ENCODE results near the gene METTL27.
A peak's percentile ranks its signal among the peaks of the same experiment; 100 is the strongest.

Gene METTL27

GRCh38 chr7:73856941-73857340, 14.6 kb upstream of the METTL27 start:
- H3K4ac ChIP-seq (ENCODE audit: low read depth, low read length): no peak overlapping the region
- WGBS (ENCODE audit: extremely low coverage, insufficient coverage, insufficient read length): no CpG with 5 or more reads among the region's 3 CpGs
- no peaks in the 10 kb centered on the region for H3K79me2 ChIP-seq (ENCODE audit: control insufficient read depth, insufficient read depth, low read length, poor library complexity)
- no peaks in the 10 kb centered on the region for H3K9me3 ChIP-seq (ENCODE audit: insufficient read depth, low read depth, low read length)
- H2AK5ac ChIP-seq (ENCODE audit: low read length): peak overlapping the region; percentile 63
- H3K23ac ChIP-seq (ENCODE audit: low read length): no peak overlapping the region
- no peak overlapping the region for H3K9ac ChIP-seq (ENCODE audit: low read length)
- H4K12ac ChIP-seq (ENCODE audit: low read depth, low read length): no peak overlapping the region
- H3K4me3 ChIP-seq (ENCODE audit: low read depth, low read length): no peak overlapping the region
- DNase-seq: no peak
- no peaks in the 10 kb centered on the region for H3K27me3 ChIP-seq (ENCODE audit: insufficient read depth, low read length)
- H3K36me3 ChIP-seq (ENCODE audit: control insufficient read depth in 1 of 2, insufficient read depth in 2 of 2, low read length in 2 of 2): no peaks in the 10 kb centered on the region
- H4K8ac ChIP-seq (ENCODE audit: low read depth, low read length): no peak overlapping the region
- no peak overlapping the region for H3K14ac ChIP-seq (ENCODE audit: low read length)
- peaks cover 0 to 3% of the 10 kb centered on the region in 2 experiments for H3K4me1 ChIP-seq (ENCODE audit: control insufficient read depth in 1 of 2, insufficient read depth in 2 of 2, low read length in 2 of 2)
- H3K18ac ChIP-seq (ENCODE audit: low read length): no peak overlapping the region
- H2BK5ac ChIP-seq (ENCODE audit: low read depth, low read length, poor library complexity): no peak overlapping the region
- H2BK12ac ChIP-seq (ENCODE audit: low read length): no peak overlapping the region
- no peak overlapping the region for H3K27ac ChIP-seq (ENCODE audit: low read depth, low read length)
- no peak overlapping the region for H4K91ac ChIP-seq (ENCODE audit: low read depth, low read length)
- H3K79me1 ChIP-seq (ENCODE audit: low read length): no peaks in the 10 kb centered on the region
- H3K4me2 ChIP-seq (ENCODE audit: low read length): no peak overlapping the region
- no peak overlapping the region for H2AFZ ChIP-seq (ENCODE audit: insufficient read depth, low read length, poor library complexity)
- no peak overlapping the region for H2BK120ac ChIP-seq (ENCODE audit: insufficient read depth, low read length, poor library complexity)

GRCh38 chr7:73852500-73852899, 10.2 kb upstream of the METTL27 start:
- Histone ChIP-seq H2BK5ac (ENCODE audit: low read depth, low read length, poor library complexity) (no peak overlapping the region), H2AFZ (ENCODE audit: insufficient read depth, low read length, poor library complexity) (no peak overlapping the region), H2BK120ac (ENCODE audit: insufficient read depth, low read length, poor library complexity) (no peak overlapping the region), H3K23ac (ENCODE audit: low read length) (no peak overlapping the region), H3K79me2 (ENCODE audit: control insufficient read depth, insufficient read depth, low read length, poor library complexity) (no peaks in the 10 kb centered on the region), H3K4ac (ENCODE audit: low read depth, low read length) (no peak overlapping the region), H3K9me3 (ENCODE audit: insufficient read depth, low read depth, low read length) (peaks cover 1% of the 10 kb centered on the region), H3K27me3 (ENCODE audit: insufficient read depth, low read length) (no peaks in the 10 kb centered on the region), H3K79me1 (ENCODE audit: low read length) (peaks cover 5% of the 10 kb centered on the region), H3K4me2 (ENCODE audit: low read length) (no peak overlapping the region), H4K8ac (ENCODE audit: low read depth, low read length) (no peak overlapping the region), H3K27ac (ENCODE audit: low read depth, low read length) (no peak overlapping the region), H4K12ac (ENCODE audit: low read depth, low read length) (no peak overlapping the region), H3K4me1 (ENCODE audit: control insufficient read depth in 1 of 2, insufficient read depth in 2 of 2, low read length in 2 of 2) (peaks cover 4 to 9% of the 10 kb centered on the region in 2 experiments), H3K9ac (ENCODE audit: low read length) (no peak overlapping the region), H2AK5ac (ENCODE audit: low read length) (no peak overlapping the region), H2BK12ac (ENCODE audit: low read length) (no peak overlapping the region), H4K91ac (ENCODE audit: low read depth, low read length) (no peak overlapping the region), H3K14ac (ENCODE audit: low read length) (no peak overlapping the region), H3K36me3 (ENCODE audit: control insufficient read depth in 1 of 2, insufficient read depth in 2 of 2, low read length in 2 of 2) (no peaks in the 10 kb centered on the region), H3K18ac (ENCODE audit: low read length) (no peak overlapping the region), H3K4me3 (ENCODE audit: low read depth, low read length) (no peak overlapping the region)
- no CpG with 5 or more reads among the region's 5 CpGs for WGBS (ENCODE audit: extremely low coverage, insufficient coverage, insufficient read length)
- peak; percentile 93 to 97 for DNase-seq

- WGBS (ENCODE audit: extremely low coverage, insufficient coverage, insufficient read length): no CpG with 5 or more reads among the region's 8 CpGs
- no peak overlapping the region for H4K91ac ChIP-seq (ENCODE audit: low read depth, low read length)
- peak; percentile 41 to 76 for DNase-seq
- no peaks in the 10 kb centered on the region for H3K36me3 ChIP-seq (ENCODE audit: control insufficient read depth in 1 of 2, insufficient read depth in 2 of 2, low read length in 2 of 2)
- no peaks in the 10 kb centered on the region for H3K79me2 ChIP-seq (ENCODE audit: control insufficient read depth, insufficient read depth, low read length, poor library complexity)
- no peaks in the 10 kb centered on the region for H3K27me3 ChIP-seq (ENCODE audit: insufficient read depth, low read length)
- H2AFZ ChIP-seq (ENCODE audit: insufficient read depth, low read length, poor library complexity): no peak overlapping the region
- H3K14ac ChIP-seq (ENCODE audit: low read length): no peak overlapping the region
- no peak overlapping the region for H4K8ac ChIP-seq (ENCODE audit: low read depth, low read length)
- H2BK12ac ChIP-seq (ENCODE audit: low read length): peak overlapping the region; percentile 26
- no peak overlapping the region for H2AK5ac ChIP-seq (ENCODE audit: low read length)
- H3K4me2 ChIP-seq (ENCODE audit: low read length): no peak overlapping the region
- H3K79me1 ChIP-seq (ENCODE audit: low read length): peaks cover 5% of the 10 kb centered on the region
- peaks cover 4 to 9% of the 10 kb centered on the region in 2 experiments for H3K4me1 ChIP-seq (ENCODE audit: control insufficient read depth in 1 of 2, insufficient read depth in 2 of 2, low read length in 2 of 2)
- no peak overlapping the region for H3K4me3 ChIP-seq (ENCODE audit: low read depth, low read length)
- no peak overlapping the region for H2BK5ac ChIP-seq (ENCODE audit: low read depth, low read length, poor library complexity)
- no peak overlapping the region for H3K4ac ChIP-seq (ENCODE audit: low read depth, low read length)
- peak overlapping the region; percentile 44 for H3K27ac ChIP-seq (ENCODE audit: low read depth, low read length)
- no peak overlapping the region for H3K18ac ChIP-seq (ENCODE audit: low read length)
- H4K12ac ChIP-seq (ENCODE audit: low read depth, low read length): no peak overlapping the region
- H2BK120ac ChIP-seq (ENCODE audit: insufficient read depth, low read length, poor library complexity): no peak overlapping the region
- H3K9me3 ChIP-seq (ENCODE audit: insufficient read depth, low read depth, low read length): peaks cover 1% of the 10 kb centered on the region
- no peak overlapping the region for H3K23ac ChIP-seq (ENCODE audit: low read length)
- H3K9ac ChIP-seq (ENCODE audit: low read length): no peak overlapping the region
These were observed 9.4 kb upstream of the METTL27 start for GRCh38 chr7:73851410-73852338.

GRCh38 chr7:73850781-73851207, 8.5 kb upstream of the METTL27 start:
- no peak overlapping the region for H3K4me2 ChIP-seq (ENCODE audit: low read length)
- no peak overlapping the region for H3K14ac ChIP-seq (ENCODE audit: low read length)
- no CpG with 5 or more reads among the region's 4 CpGs for WGBS (ENCODE audit: extremely low coverage, insufficient coverage, insufficient read length)

More at GRCh38 chr7:73850781-73851207, 8.5 kb upstream of the METTL27 start:
- no peak overlapping the region for H3K18ac ChIP-seq (ENCODE audit: low read length)
- H4K8ac ChIP-seq (ENCODE audit: low read depth, low read length): no peak overlapping the region
- no peak overlapping the region for H2BK120ac ChIP-seq (ENCODE audit: insufficient read depth, low read length, poor library complexity)
- H4K12ac ChIP-seq (ENCODE audit: low read depth, low read length): no peak overlapping the region
- H3K9me3 ChIP-seq (ENCODE audit: insufficient read depth, low read depth, low read length): peaks cover 1% of the 10 kb centered on the region
- H2BK12ac ChIP-seq (ENCODE audit: low read length): no peak overlapping the region
- H3K27me3 ChIP-seq (ENCODE audit: insufficient read depth, low read length): no peaks in the 10 kb centered on the region
- peak; percentile 59 to 65 for DNase-seq
- H3K79me2 ChIP-seq (ENCODE audit: control insufficient read depth, insufficient read depth, low read length, poor library complexity): no peaks in the 10 kb centered on the region
- no peak overlapping the region for H2AK5ac ChIP-seq (ENCODE audit: low read length)
- H3K79me1 ChIP-seq (ENCODE audit: low read length): peaks cover 5% of the 10 kb centered on the region
- no peak overlapping the region for H2BK5ac ChIP-seq (ENCODE audit: low read depth, low read length, poor library complexity)
- no peaks in the 10 kb centered on the region for H3K36me3 ChIP-seq (ENCODE audit: control insufficient read depth in 1 of 2, insufficient read depth in 2 of 2, low read length in 2 of 2)
- H3K9ac ChIP-seq (ENCODE audit: low read length): no peak overlapping the region
- H3K4me1 ChIP-seq (ENCODE audit: control insufficient read depth in 1 of 2, insufficient read depth in 2 of 2, low read length in 2 of 2): peaks cover 8 to 13% of the 10 kb centered on the region in 2 experiments
- H3K23ac ChIP-seq (ENCODE audit: low read length): no peak overlapping the region
- no peak overlapping the region for H2AFZ ChIP-seq (ENCODE audit: insufficient read depth, low read length, poor library complexity)
- no peak overlapping the region for H4K91ac ChIP-seq (ENCODE audit: low read depth, low read length)
- no peak overlapping the region for H3K4me3 ChIP-seq (ENCODE audit: low read depth, low read length)
- H3K27ac ChIP-seq (ENCODE audit: low read depth, low read length): peak overlapping the region; percentile 44
- H3K4ac ChIP-seq (ENCODE audit: low read depth, low read length): no peak overlapping the region
